SIG-M5 (cell line): ENCODE results near the gene YIF1A.
"Not testable (repeated sequence)": the region's sequence is repeated elsewhere in the genome, so short reads cannot be mapped to it uniquely, and the experiment has no call there.

Source experiments
- DNase-seq: peaks from one replicate; lab custom pipeline; 2025; lab: John Stamatoyannopoulos, UW

The YIF1A gene

GRCh38 chr11:66286699-66287098 is 2.2 kb downstream of the YIF1A start:
- DNase-seq: no peak

GRCh38 chr11:66285250-66285947 is 3.5 kb downstream of the YIF1A start:
- no peak for DNase-seq

DNA sequence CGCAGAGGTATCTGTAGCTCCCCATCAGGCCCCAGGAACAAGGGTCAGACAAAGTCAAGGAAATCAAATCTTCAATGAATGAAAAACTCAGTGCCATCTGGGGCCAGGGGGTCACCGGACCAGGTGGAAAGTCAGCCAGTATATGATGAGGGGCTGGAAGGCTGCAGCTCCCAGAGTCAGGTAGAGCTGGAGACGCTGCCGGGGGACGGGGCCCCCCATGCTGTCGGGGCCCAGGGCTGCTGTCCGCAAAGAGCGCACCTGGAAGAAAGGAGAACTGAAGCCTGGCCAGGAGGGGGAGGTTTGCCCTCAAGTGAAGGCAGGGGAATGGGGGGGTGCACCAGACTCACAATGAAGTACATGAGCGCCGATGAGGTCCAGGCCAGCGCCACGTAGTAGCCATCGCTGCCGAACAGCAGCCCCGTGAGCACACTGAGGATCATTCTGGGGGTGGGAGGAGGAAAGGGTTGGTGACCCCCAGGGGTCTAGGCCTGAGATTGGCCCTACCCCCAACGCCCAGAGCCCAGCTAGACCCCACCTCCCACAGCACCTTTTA is 4.3 kb downstream of the YIF1A start:
- DNase-seq: no peak

DNA sequence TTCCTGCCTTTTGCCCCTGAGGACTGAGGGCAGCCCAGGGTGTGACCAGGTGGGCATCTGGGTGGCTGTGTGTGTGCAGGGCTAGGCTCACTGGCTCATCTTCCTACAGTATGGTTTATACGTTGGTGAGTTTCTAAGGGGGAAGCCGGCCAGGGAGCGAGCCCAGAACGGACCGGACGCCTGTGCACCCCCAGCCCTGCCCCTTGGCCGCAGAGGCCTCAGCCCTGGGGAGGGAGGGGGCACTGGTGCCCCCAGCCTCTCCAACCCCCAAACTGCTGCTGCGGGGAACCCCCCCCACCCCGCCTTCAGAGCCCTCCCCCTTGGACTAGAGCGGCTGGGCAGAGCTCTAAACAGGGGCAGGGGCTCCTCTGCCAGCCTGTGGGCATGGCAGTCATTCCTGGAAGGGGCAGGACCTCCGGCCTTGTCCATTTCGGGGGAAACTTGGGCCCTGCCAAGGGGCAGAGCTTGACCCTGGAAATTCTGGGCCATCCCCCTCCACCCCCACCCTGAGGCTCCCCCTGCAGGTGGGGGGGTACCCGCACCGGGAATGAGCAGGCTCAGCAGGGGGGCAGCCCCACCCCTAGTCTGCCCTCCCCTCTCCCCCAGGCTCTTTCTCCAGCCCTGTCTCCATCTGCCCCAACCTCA is 5.4 kb downstream of the YIF1A start:
- no peak for DNase-seq

GRCh38 chr11:66282468-66283455 is 6.2 kb downstream of the YIF1A start:
- peak; percentile 62 for DNase-seq

- DNase-seq: no peak
Measured at GRCh38 chr11:66281776-66282467, 7.0 kb downstream of the YIF1A start.

DNA sequence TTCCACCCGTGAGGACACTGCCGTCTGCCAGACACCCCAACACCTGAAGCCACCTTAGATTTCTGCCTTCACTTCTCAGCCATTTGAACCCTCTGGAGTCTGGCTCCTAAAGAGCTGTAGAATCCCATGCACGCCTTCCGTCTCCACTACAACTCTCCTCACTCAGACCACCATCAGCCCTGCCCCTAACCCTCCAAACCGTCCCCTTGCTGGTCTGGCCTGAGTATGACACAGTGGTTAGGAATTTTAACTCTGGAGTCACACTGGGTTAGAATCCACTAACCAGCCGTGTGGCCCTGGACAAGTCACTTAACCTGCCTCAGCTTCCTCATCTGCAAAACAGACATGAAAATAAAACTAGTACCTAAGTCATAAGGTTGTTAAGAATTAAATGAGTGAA is 7.9 kb downstream of the YIF1A start:
- DNase-seq: no peak

GRCh38 chr11:66280428-66280827 is 8.5 kb downstream of the YIF1A start:
- no peak for DNase-seq

GRCh38 chr11:66279092-66279734 is 9.7 kb downstream of the YIF1A start:
- DNase-seq: no peak

- DNase-seq: no peak
Measured at GRCh38 chr11:66278363-66279091, 10.4 kb downstream of the YIF1A start.

GRCh38 chr11:66277471-66278362 is 11.2 kb downstream of the YIF1A start, which contains the start of gene CNIH2:
Gene CNIH2 (plus strand): TSS chr11:66278175. CDS start chr11:66278457, 282 bp downstream.
- DNase-seq: no peak

- DNase-seq: not testable (repeated sequence)
Measured at GRCh38 chr11:66277064-66277463, 11.9 kb downstream of the YIF1A start.

GRCh38 chr11:66276619-66277018 is 12.3 kb downstream of the YIF1A start:
- DNase-seq: not testable (repeated sequence)

- DNase-seq: no peak
Measured at GRCh38 chr11:66275984-66276612, 12.8 kb downstream of the YIF1A start.

- DNase-seq: no peak
Measured at GRCh38 chr11:66275396-66275795, 13.5 kb downstream of the YIF1A start.

GRCh38 chr11:66274219-66274618 is 14.7 kb downstream of the YIF1A start:
- DNase-seq: no peak

- no peak for DNase-seq
Measured at GRCh38 chr11:66272596-66272995, 16.3 kb downstream of the YIF1A start.

DNA sequence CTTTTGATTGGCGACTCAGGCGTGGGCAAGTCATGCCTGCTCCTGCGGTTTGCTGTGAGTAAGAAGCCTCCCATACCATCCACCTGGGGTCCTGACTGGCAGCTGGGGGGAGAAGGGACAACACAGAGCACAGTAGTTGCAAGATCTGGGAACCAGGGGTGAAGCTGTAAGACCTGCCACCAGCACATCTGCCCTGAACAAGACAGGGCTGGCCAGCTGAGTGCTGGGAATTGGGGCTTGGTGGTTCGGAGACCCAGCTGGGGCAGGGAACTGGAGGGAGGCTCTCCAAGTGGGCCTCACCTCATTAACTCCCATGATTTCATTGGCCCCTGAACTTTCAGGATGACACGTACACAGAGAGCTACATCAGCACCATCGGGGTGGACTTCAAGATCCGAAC is 17.1 kb downstream of the YIF1A start:
- DNase-seq: no peak
